HL-60 (cell line): ENCODE measurements around the gene NEUROD1.

Experiments
- CTCF ChIP-seq: IDR thresholded peaks from one replicate; pipeline ENCODE4 v1.5.1; 2011; ENCODE audit warnings: low read length, control low read depth, inconsistent platforms; ENCODE audit not compliant: insufficient read depth
- GABPA ChIP-seq: IDR thresholded peaks from 2 replicates; pipeline ENCODE4 v1.6.1; 2012; ENCODE audit warnings: low read depth
- POLR2AphosphoS5 ChIP-seq: IDR thresholded peaks from 2 replicates; pipeline ENCODE4 v1.6.1; 2012; ENCODE audit warnings: low read depth
- SPI1 ChIP-seq: IDR thresholded peaks from 2 replicates; pipeline ENCODE4 v1.6.1; 2012; ENCODE audit warnings: low read depth, mild to moderate bottlenecking, borderline replicate concordance

GRCh38 chr2:181715033-181715630 lies 34.8 kb upstream of the NEUROD1 start:
- TF ChIP-seq CTCF (peak; percentile 42), SPI1 (no peak), POLR2AphosphoS5 (no peak), GABPA (no peak)
